GM11168 (cell line): ENCODE results near the gene LAG3.

Source experiments
- in situ Hi-C: fragments of 300-500 bp; cut with MboI; formaldehyde crosslinking; loops from one replicate; pipeline ENCODE4 v1.12.0; 2022; ENCODE audit warnings: low sequenced_read_pairs; ENCODE audit not compliant: unreplicated experiment

LAG3 gene

GRCh38 chr12:6770600-6770999 lies 1.7 kb upstream of the LAG3 start:
- in situ Hi-C loops = no loop called here

- in situ Hi-C loops = no loop called here
Observed at GRCh38 chr12:6771091-6771495, 1.2 kb upstream of the LAG3 start.

GRCh38 chr12:6771509-6772330 lies 600 bp upstream of the LAG3 start:
- in situ Hi-C loops = no loop called here

- in situ Hi-C loops = no loop called here
Observed at GRCh38 chr12:6772726-6773589, 638 bp downstream of the LAG3 start.

GRCh38 chr12:6773590-6774351 lies 1.5 kb downstream of the LAG3 start:
- in situ Hi-C loops = no loop called here

GRCh38 chr12:6774499-6775062 lies 2.3 kb downstream of the LAG3 start:
- in situ Hi-C loops = no loop called here

GRCh38 chr12:6775185-6776174 lies 3.2 kb downstream of the LAG3 start:
- in situ Hi-C loops = no loop called here

GRCh38 chr12:6777386-6777785 lies 5.1 kb downstream of the LAG3 start:
- in situ Hi-C loops = no loop called here

GRCh38 chr12:6778217-6778573 lies 5.9 kb downstream of the LAG3 start:
- in situ Hi-C loops = no loop called here

- in situ Hi-C loops = no loop called here
Observed at GRCh38 chr12:6778574-6779550, 6.5 kb downstream of the LAG3 start.

GRCh38 chr12:6779708-6780432 lies 7.5 kb downstream of the LAG3 start:
- in situ Hi-C loops = no loop called here

- in situ Hi-C loops = no loop called here
Observed at GRCh38 chr12:6780573-6780972, 8.3 kb downstream of the LAG3 start.

- in situ Hi-C loops = no loop called here
Observed at GRCh38 chr12:6782119-6782518, 9.8 kb downstream of the LAG3 start.

- in situ Hi-C loops = no loop called here
Observed at GRCh38 chr12:6782850-6783566, 10.7 kb downstream of the LAG3 start.

GRCh38 chr12:6783828-6784227 lies 11.5 kb downstream of the LAG3 start:
- in situ Hi-C loops = no loop called here

GRCh38 chr12:6784296-6784695 lies 12.0 kb downstream of the LAG3 start:
- in situ Hi-C loops = no loop called here

GRCh38 chr12:6784761-6785160 lies 12.4 kb downstream of the LAG3 start:
- in situ Hi-C loops = no loop called here
